Subcutaneous abdominal adipose tissue (tissue), 5 donors: Measurements from ENCODE around the gene KCNQ1.

Experiments
- H3K27ac ChIP-seq: one replicate; pipeline ENCODE4 v1.7.0; 2013; ENCODE audit warnings: low read depth, mild to moderate bottlenecking, inconsistent platforms, low read length, moderate library complexity
- H3K27me3 ChIP-seq, 5 donors: one replicate each; pipeline ENCODE4 v1.7.0; 2013; ENCODE audit warnings: low read length in 5 of 5, inconsistent platforms in 1 of 5; ENCODE audit not compliant: control insufficient read depth in 5 of 5, insufficient read depth in 4 of 5
- H3K36me3 ChIP-seq, 5 donors: one replicate each; pipeline ENCODE4 v1.7.0; 2013; ENCODE audit warnings: low read length in 5 of 5; ENCODE audit not compliant: control insufficient read depth in 5 of 5, insufficient read depth in 5 of 5
- H3K4me1 ChIP-seq, 5 donors: one replicate each; pipeline ENCODE4 v1.7.0; 2013; ENCODE audit warnings: low read length in 5 of 5, mild to moderate bottlenecking in 3 of 5, moderate library complexity in 1 of 5; ENCODE audit not compliant: control insufficient read depth in 5 of 5, insufficient read depth in 5 of 5
- H3K4me3 ChIP-seq, 5 donors: one replicate each; pipeline ENCODE4 v1.7.0; 2013; ENCODE audit warnings: low read length in 5 of 5, low read depth in 1 of 5
- H3K9ac ChIP-seq, 5 donors: one replicate each; pipeline ENCODE4 v1.7.0; 2013; ENCODE audit warnings: low read length in 5 of 5, mild to moderate bottlenecking in 4 of 5, moderate library complexity in 3 of 5
- H3K9me3 ChIP-seq, 5 donors: one replicate each; pipeline ENCODE4 v1.7.0; 2013; ENCODE audit warnings: low read length in 5 of 5; ENCODE audit not compliant: control insufficient read depth in 5 of 5
- donor health status: healthy.
- donor health status: healthy.
- donor health status: healthy.
- donor health status: healthy.
- donor health status: healthy.

Gene KCNQ1

GRCh38 chr11:2521733-2522630, 77.2 kb downstream of the KCNQ1 start:
- Histone ChIP-seq H3K27me3 (peaks cover 9 to 22% (median 16%) of the 10 kb centered on the region in 5 donors), H3K9ac (no peak overlapping the region), H3K36me3 (no peaks in the 10 kb centered on the region), H3K4me3 (no peak overlapping the region), H3K9me3 (no peaks in the 10 kb centered on the region), H3K27ac (no peak overlapping the region), H3K4me1 (peaks cover 0 to 27% (median 18%) of the 10 kb centered on the region in 5 donors)

DNA sequence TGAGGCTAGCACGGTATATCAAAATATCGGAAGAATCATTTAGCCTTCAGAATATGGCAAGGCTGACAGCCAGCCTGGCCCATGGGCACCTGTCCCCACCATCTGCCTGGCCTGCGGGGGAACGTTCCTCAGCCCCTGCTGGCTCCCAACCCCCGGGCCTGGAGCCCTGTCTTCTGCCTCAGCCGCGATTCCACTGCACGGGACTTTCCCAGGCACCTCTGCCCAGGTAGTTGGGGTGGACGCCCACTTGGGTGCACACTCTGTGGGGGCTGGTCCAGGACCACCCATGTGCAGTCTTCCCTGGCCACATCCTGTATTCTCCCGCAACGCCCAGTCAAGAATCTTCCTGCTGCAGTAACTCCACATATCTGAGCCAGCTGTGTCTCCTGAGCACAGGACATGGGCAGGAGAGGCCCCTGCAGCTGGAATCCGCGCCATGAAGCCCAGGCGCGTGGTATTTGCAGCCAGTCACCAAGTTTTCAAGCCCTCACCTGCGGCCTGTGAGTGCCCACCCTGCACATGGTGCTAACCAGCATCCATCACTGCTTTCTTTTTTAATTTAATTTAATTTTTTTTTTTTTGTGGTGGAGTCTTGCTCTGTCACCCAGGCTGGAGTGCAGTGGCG, 77.9 kb downstream of the KCNQ1 start:
- H3K27me3 ChIP-seq = peaks cover 9 to 22% (median 18%) of the 10 kb centered on the region in 5 donors
- H3K4me3 ChIP-seq = no peak overlapping the region
- no peaks in the 10 kb centered on the region for H3K36me3 ChIP-seq
- no peak overlapping the region for H3K27ac ChIP-seq
- peaks cover 0 to 33% (median 23%) of the 10 kb centered on the region in 5 donors for H3K4me1 ChIP-seq
- no peaks in the 10 kb centered on the region for H3K9me3 ChIP-seq
- H3K9ac ChIP-seq = no peak overlapping the region

- H3K4me1 ChIP-seq = peaks cover 0 to 33% (median 23%) of the 10 kb centered on the region in 5 donors
- H3K27me3 ChIP-seq = peaks cover 9 to 23% (median 18%) of the 10 kb centered on the region in 5 donors
- no peaks in the 10 kb centered on the region for H3K36me3 ChIP-seq
- no peak overlapping the region for H3K9ac ChIP-seq
- no peaks in the 10 kb centered on the region for H3K9me3 ChIP-seq
- H3K4me3 ChIP-seq = no peak overlapping the region
- H3K27ac ChIP-seq = no peak overlapping the region
These were observed 79.1 kb downstream of the KCNQ1 start for GRCh38 chr11:2523821-2524391.

GRCh38 chr11:2524446-2525165, 79.8 kb downstream of the KCNQ1 start:
- Histone ChIP-seq H3K4me1 (peaks cover 0 to 33% (median 23%) of the 10 kb centered on the region in 5 donors), H3K9ac (no peak overlapping the region), H3K4me3 (no peak overlapping the region), H3K27ac (no peak overlapping the region), H3K9me3 (no peaks in the 10 kb centered on the region), H3K36me3 (no peaks in the 10 kb centered on the region), H3K27me3 (peaks cover 9 to 23% (median 18%) of the 10 kb centered on the region in 5 donors)

GRCh38 chr11:2525166-2525861, 80.5 kb downstream of the KCNQ1 start:
- Histone ChIP-seq H3K27ac (no peak overlapping the region), H3K36me3 (peaks cover 0 to 4% (median 0%) of the 10 kb centered on the region in 5 donors), H3K4me1 (peaks cover 0 to 33% (median 23%) of the 10 kb centered on the region in 5 donors), H3K27me3 (peaks cover 14 to 23% (median 18%) of the 10 kb centered on the region in 5 donors), H3K4me3 (no peak overlapping the region), H3K9ac (no peak overlapping the region), H3K9me3 (no peaks in the 10 kb centered on the region)

DNA sequence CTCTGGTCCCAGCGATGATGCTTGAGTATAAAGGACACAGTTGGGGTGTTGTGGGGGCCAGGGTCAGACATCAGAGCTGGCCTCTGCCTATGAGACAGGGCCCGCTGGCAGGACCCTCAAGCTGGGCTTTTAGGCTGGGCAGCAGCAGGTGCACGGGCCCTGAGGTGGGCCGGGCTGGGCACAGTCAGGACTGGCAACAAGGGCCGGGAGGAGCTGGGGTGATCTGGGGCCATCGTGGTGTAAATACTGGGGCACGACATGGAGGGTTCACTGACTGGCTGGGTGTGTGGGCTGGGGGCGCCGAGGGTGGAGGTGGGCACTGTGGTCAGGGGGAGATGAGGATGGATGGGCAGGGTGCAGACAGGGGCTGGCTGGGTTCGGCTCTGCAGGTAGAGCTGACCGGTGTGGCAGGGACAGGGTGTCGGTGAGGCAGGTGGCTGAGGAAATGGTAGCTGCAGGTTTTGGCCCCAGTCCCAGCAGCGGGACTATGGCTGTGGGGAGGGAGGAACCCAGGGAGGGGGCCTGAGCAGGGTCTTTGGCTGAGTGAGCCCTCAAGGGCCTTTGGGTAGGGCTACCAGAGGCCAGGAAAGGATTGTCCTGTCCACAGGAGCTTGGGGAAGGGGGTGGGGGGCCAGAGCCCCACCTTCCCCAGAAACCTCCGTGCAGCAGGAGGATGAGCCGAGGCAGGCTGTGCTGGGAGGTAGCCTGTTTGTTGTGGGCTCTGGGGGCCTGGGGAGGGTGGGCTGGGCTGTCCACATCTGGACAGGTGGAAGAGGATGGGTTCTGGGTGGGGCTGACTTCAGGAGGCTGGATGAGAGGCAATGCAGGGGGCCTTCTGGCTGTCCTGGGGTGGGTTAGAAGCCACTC, 81.4 kb downstream of the KCNQ1 start:
- H3K4me3 ChIP-seq = peak overlapping the region in 2 of 5 donors; percentile 14 to 32
- H3K36me3 ChIP-seq = peaks cover 0 to 4% (median 0%) of the 10 kb centered on the region in 5 donors
- no peak overlapping the region for H3K27ac ChIP-seq
- H3K4me1 ChIP-seq = peaks cover 0 to 33% (median 23%) of the 10 kb centered on the region in 5 donors
- peaks cover 17 to 23% (median 18%) of the 10 kb centered on the region in 5 donors for H3K27me3 ChIP-seq
- H3K9me3 ChIP-seq = no peaks in the 10 kb centered on the region
- H3K9ac ChIP-seq = no peak overlapping the region

GRCh38 chr11:2526808-2527381, 82.1 kb downstream of the KCNQ1 start:
- no peak overlapping the region for H3K27ac ChIP-seq
- H3K4me1 ChIP-seq = peaks cover 0 to 35% (median 23%) of the 10 kb centered on the region in 5 donors
- H3K9ac ChIP-seq = peak overlapping the region in 1 of 5 donors; percentile 27

GRCh38 chr11:2527621-2528291, 82.9 kb downstream of the KCNQ1 start:
- no peak overlapping the region for H3K27ac ChIP-seq
- no peaks in the 10 kb centered on the region for H3K9me3 ChIP-seq
- H3K9ac ChIP-seq = no peak overlapping the region
- peaks cover 16 to 23% (median 18%) of the 10 kb centered on the region in 5 donors for H3K27me3 ChIP-seq
- no peak overlapping the region for H3K4me3 ChIP-seq
- peaks cover 0 to 40% (median 26%) of the 10 kb centered on the region in 5 donors for H3K4me1 ChIP-seq
- peaks cover 0 to 4% (median 0%) of the 10 kb centered on the region in 5 donors for H3K36me3 ChIP-seq

More at GRCh38 chr11:2526808-2527381, 82.1 kb downstream of the KCNQ1 start:
- Histone ChIP-seq H3K36me3 (peaks cover 0 to 4% (median 0%) of the 10 kb centered on the region in 5 donors), H3K9me3 (no peaks in the 10 kb centered on the region), H3K4me3 (peak overlapping the region in 2 of 5 donors; percentile 14 to 32), H3K27me3 (peaks cover 17 to 23% (median 18%) of the 10 kb centered on the region in 5 donors)
